ENCODE measurements around the gene CPO.

CPO gene

GRCh38 chr2:206939340-206939739 is at the start of gene CPO:
Gene CPO (plus strand): TSS chr2:206939518. CDS start chr2:206939600, 82 bp downstream.
- H3K4me3 ChIP-seq = no peak within 1 kb of the TSS
- H3K9ac ChIP-seq (ENCODE audit: insufficient read length) = no peak within 1 kb of the TSS
- H3K27ac ChIP-seq = no peak within 1 kb of the TSS
- no peaks in the 10 kb centered on the region for H3K9me3 ChIP-seq (ENCODE audit: low read depth, low read length)
- no peak for DNase-seq (ENCODE audit: low read depth, low spot score)
- TF ChIP-seq EZH2 (IDR thresholded peaks at IDR 0.05) (no peak), POLR2AphosphoS5 (IDR thresholded peaks at IDR 0.05; ENCODE audit: borderline replicate concordance, low read depth, low read length) (no peak), FOXP2 (optimal IDR thresholded peaks at IDR 0.05; ENCODE audit: control extremely low read depth, extremely low read length, insufficient read depth) (no peak)
- H3K36me3 ChIP-seq (ENCODE audit: insufficient read depth, low read length) = no peaks in the 10 kb centered on the region

- H3K9me3 ChIP-seq (ENCODE audit: low read depth, low read length) = no peaks in the 10 kb centered on the region
- no peaks in the 10 kb centered on the region for H3K36me3 ChIP-seq (ENCODE audit: insufficient read depth, low read length)
- no peak overlapping the region for H3K9ac ChIP-seq (ENCODE audit: insufficient read length)
- TF ChIP-seq POLR2AphosphoS5 (IDR thresholded peaks at IDR 0.05; ENCODE audit: borderline replicate concordance, low read depth, low read length) (no peak), FOXP2 (optimal IDR thresholded peaks at IDR 0.05; ENCODE audit: control extremely low read depth, extremely low read length, insufficient read depth) (no peak), EZH2 (IDR thresholded peaks at IDR 0.05) (no peak)
- no peak overlapping the region for H3K27ac ChIP-seq
- DNase-seq (ENCODE audit: low read depth, low spot score) = no peak
- H3K4me3 ChIP-seq = no peak overlapping the region
Observed at GRCh38 chr2:206890179-206890578, 49.1 kb upstream of the CPO start.

- Histone ChIP-seq H3K36me3 (ENCODE audit: insufficient read depth, low read length) (no peaks in the 10 kb centered on the region), H3K9me3 (ENCODE audit: low read depth, low read length) (no peaks in the 10 kb centered on the region), H3K4me3 (no peak overlapping the region), H3K9ac (ENCODE audit: insufficient read length) (no peak overlapping the region), H3K27ac (no peak overlapping the region)
- DNase-seq (ENCODE audit: low read depth, low spot score) = no peak
- TF ChIP-seq FOXP2 (optimal IDR thresholded peaks at IDR 0.05; ENCODE audit: control extremely low read depth, extremely low read length, insufficient read depth) = no peak
- TF ChIP-seq POLR2AphosphoS5 (IDR thresholded peaks at IDR 0.05; ENCODE audit: borderline replicate concordance, low read depth, low read length) = no peak
- TF ChIP-seq EZH2 (IDR thresholded peaks at IDR 0.05) = no peak
Observed at GRCh38 chr2:206890926-206891325, 48.4 kb upstream of the CPO start.

- Histone ChIP-seq H3K4me3 (no peak overlapping the region), H3K9ac (ENCODE audit: insufficient read length) (no peak overlapping the region), H3K36me3 (ENCODE audit: insufficient read depth, low read length) (no peaks in the 10 kb centered on the region), H3K9me3 (ENCODE audit: low read depth, low read length) (no peaks in the 10 kb centered on the region), H3K27ac (no peak overlapping the region)
- no peak for DNase-seq (ENCODE audit: low read depth, low spot score)
- TF ChIP-seq EZH2 (IDR thresholded peaks at IDR 0.05) (no peak), FOXP2 (optimal IDR thresholded peaks at IDR 0.05; ENCODE audit: control extremely low read depth, extremely low read length, insufficient read depth) (no peak), POLR2AphosphoS5 (IDR thresholded peaks at IDR 0.05; ENCODE audit: borderline replicate concordance, low read depth, low read length) (no peak)
Observed at GRCh38 chr2:206915121-206915520, 24.2 kb upstream of the CPO start.

- Histone ChIP-seq H3K9ac (ENCODE audit: insufficient read length) (no peak overlapping the region), H3K27ac (no peak overlapping the region), H3K9me3 (ENCODE audit: low read depth, low read length) (no peaks in the 10 kb centered on the region), H3K4me3 (no peak overlapping the region), H3K36me3 (ENCODE audit: insufficient read depth, low read length) (no peaks in the 10 kb centered on the region)
- TF ChIP-seq FOXP2 (optimal IDR thresholded peaks at IDR 0.05; ENCODE audit: control extremely low read depth, extremely low read length, insufficient read depth) (no peak), POLR2AphosphoS5 (IDR thresholded peaks at IDR 0.05; ENCODE audit: borderline replicate concordance, low read depth, low read length) (no peak)
- no peak for DNase-seq (ENCODE audit: low read depth, low spot score)
Observed at GRCh38 chr2:206918263-206918662, 21.1 kb upstream of the CPO start.

GRCh38 chr2:206920310-206920709 is 19.0 kb upstream of the CPO start:
- no peak for DNase-seq (ENCODE audit: low read depth, low spot score)
- Histone ChIP-seq H3K9ac (ENCODE audit: insufficient read length) (no peak overlapping the region), H3K9me3 (ENCODE audit: low read depth, low read length) (no peaks in the 10 kb centered on the region), H3K4me3 (no peak overlapping the region), H3K27ac (no peak overlapping the region), H3K36me3 (ENCODE audit: insufficient read depth, low read length) (no peaks in the 10 kb centered on the region)
- no peak for TF ChIP-seq FOXP2 (optimal IDR thresholded peaks at IDR 0.05; ENCODE audit: control extremely low read depth, extremely low read length, insufficient read depth)
- no peak for TF ChIP-seq POLR2AphosphoS5 (IDR thresholded peaks at IDR 0.05; ENCODE audit: borderline replicate concordance, low read depth, low read length)
- no peak for TF ChIP-seq EZH2 (IDR thresholded peaks at IDR 0.05)

GRCh38 chr2:206920951-206921350 is 18.4 kb upstream of the CPO start:
- Histone ChIP-seq H3K4me3 (no peak overlapping the region), H3K9me3 (ENCODE audit: low read depth, low read length) (no peaks in the 10 kb centered on the region), H3K36me3 (ENCODE audit: insufficient read depth, low read length) (no peaks in the 10 kb centered on the region), H3K27ac (no peak overlapping the region), H3K9ac (ENCODE audit: insufficient read length) (no peak overlapping the region)
- no peak for DNase-seq (ENCODE audit: low read depth, low spot score)
- no peak for TF ChIP-seq EZH2 (IDR thresholded peaks at IDR 0.05)
- TF ChIP-seq POLR2AphosphoS5 (IDR thresholded peaks at IDR 0.05; ENCODE audit: borderline replicate concordance, low read depth, low read length) = no peak
- TF ChIP-seq FOXP2 (optimal IDR thresholded peaks at IDR 0.05; ENCODE audit: control extremely low read depth, extremely low read length, insufficient read depth) = no peak

GRCh38 chr2:206921529-206921928 is 17.8 kb upstream of the CPO start:
- no peaks in the 10 kb centered on the region for H3K36me3 ChIP-seq (ENCODE audit: insufficient read depth, low read length)
- no peak overlapping the region for H3K4me3 ChIP-seq
- no peaks in the 10 kb centered on the region for H3K9me3 ChIP-seq (ENCODE audit: low read depth, low read length)
- no peak overlapping the region for H3K9ac ChIP-seq (ENCODE audit: insufficient read length)
- no peak for DNase-seq (ENCODE audit: low read depth, low spot score)
- TF ChIP-seq POLR2AphosphoS5 (IDR thresholded peaks at IDR 0.05; ENCODE audit: borderline replicate concordance, low read depth, low read length) = no peak
- TF ChIP-seq EZH2 (IDR thresholded peaks at IDR 0.05) = no peak
- no peak for TF ChIP-seq FOXP2 (optimal IDR thresholded peaks at IDR 0.05; ENCODE audit: control extremely low read depth, extremely low read length, insufficient read depth)
- H3K27ac ChIP-seq = no peak overlapping the region

Data from SK-N-MC (cell line).